Right ventricle myocardium superior (tissue), 1 donor: ENCODE measurements around the gene MITF. TPM values are rescaled to one million over a fixed set of nuclear protein-coding genes. Genes with fewer than 3 reads are reported as not detected.

Experiments used
- ATAC-seq: fragments of 200-7000 bp; cut with Tn5 transposase; one replicate; pipeline ENCODE4 v1.9.1; 2020; ENCODE audit warnings: mild to moderate bottlenecking; ENCODE audit not compliant: poor library complexity
- DNase-seq: peaks from one replicate; pipeline ENCODE4 v3.0.0-alpha.2; 2020
- intact Hi-C: fragments of 100-400 bp; cut with DNase I; formaldehyde crosslinking; loops from one replicate; pipeline ENCODE4 v1.11.2; 2022
- total RNA-seq: library from RNA; stranded (reverse); fragmentation: NEBNext Ultra II Directional; extraction: Animal tissue kit (Norgen Biotek cat#: 25700); gene quantifications from one replicate; pipeline ENCODE4 v1.2.1, GENCODE V29; 2021
- donor health status: DM: no; HTN: yes; CAD: no; lungs with severe emphysema.

The MITF gene
- total RNA-seq, 1 donor from 2014 or later: 65.5 TPM

DNA sequence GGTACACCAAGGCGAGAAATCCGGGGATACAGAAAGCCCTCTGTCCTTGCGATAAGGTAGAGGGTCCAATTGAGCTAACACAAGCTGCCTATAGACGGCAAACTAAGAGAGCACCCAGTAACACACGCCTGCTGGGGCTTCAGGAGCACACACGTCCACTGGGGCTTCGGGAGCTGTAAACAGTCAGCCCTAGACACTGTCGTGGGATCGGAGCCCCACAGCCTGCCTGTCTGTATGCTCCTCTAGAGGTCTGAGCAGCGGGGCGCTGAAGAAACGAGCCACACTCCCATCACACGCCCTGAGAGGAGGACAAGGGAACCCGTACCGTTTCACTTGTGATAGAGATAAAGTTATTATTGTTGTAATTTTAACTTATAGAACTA lies 260.8 kb downstream of the MITF start:
- no peak for DNase-seq
- ATAC-seq: peak; percentile 10
- intact Hi-C loops: no loop called here

DNA sequence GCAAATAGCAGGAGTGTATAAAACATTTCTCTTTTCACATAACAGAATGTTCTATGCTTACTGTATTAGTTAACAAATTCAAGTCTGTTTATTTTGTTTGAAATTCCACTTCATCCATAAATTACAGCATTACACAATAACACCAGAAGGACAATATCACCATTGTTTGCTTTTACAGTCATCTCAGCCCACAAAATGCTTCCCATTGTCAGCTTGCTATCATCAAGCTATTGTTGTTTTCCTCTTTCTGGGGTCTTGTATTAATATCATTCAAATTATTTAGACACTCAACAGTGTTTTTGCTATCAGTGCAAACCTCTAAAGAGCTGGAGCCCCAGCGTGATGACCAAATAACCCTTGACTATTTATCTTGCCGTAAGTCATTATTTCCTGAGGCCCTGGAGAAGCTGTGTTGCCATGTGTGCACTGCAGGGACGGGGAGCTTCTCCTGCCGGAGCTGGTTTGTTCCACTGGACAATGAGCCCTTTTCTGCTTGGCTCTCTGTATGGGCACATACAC lies 261.4 kb downstream of the MITF start:
- no peak for ATAC-seq
- no peak for DNase-seq
- intact Hi-C loops: no loop called here

DNA sequence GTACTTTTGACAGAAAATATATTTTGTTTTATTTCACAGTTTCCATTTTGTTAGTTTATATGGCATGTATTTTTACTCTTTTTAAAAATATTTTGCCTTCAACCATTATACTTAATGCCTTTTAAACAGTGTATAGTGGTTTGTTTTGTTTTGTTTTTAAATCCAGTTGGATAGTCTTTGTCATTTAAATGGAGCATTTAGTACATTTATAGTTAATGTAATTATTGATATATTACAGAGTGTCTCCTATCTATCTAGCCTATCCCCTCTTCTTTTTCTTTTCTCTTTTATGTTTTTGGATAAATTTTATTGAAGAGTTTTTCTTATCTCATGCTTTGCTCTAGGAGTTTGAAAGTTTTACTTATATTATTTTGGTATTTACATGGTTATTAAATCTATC lies 263.9 kb downstream of the MITF start:
- ATAC-seq: no peak
- intact Hi-C loops: no loop called here
- DNase-seq: no peak

DNA sequence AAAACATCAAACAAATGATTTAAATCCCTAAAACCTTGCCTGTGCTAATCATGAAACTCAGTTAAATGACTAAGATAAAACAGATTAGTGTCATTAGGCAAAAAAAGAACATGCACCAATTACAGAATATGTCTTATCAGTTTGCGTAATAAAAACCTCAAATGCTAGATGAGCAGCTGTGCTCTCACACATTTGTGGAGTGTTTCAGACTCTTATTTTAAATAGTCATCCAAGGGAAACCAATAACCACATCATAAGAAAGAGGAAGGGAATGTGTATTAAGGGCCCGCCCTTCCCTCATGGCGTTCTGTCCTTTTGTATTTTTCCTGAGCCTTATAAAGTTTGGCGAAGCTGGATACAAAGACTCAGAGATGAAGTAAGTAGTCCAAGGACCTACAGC lies 266.8 kb downstream of the MITF start:
- ATAC-seq: no peak
- DNase-seq: no peak
- intact Hi-C loops: no loop called here

DNA sequence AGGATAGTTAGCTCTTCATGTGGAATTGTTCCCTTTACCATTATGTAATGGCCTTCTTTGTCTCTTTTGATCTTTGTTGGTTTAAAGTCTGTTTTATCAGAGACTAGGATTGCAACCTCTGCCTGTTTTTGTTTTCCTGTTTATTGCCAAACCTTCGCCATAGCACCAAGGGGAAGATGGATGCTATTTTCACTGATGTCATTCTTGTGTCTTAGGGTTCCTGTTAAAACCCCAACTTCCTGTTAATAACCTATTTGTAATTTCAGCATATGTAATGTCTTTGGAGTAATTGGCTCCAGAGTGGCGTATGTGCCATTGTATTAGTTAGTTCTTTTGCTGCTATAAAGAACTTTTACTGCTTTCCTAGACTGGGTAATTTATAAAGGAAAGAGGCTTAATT lies 271.1 kb downstream of the MITF start:
- ATAC-seq (no peak), DNase-seq (no peak)
- intact Hi-C loops: no loop called here

DNA sequence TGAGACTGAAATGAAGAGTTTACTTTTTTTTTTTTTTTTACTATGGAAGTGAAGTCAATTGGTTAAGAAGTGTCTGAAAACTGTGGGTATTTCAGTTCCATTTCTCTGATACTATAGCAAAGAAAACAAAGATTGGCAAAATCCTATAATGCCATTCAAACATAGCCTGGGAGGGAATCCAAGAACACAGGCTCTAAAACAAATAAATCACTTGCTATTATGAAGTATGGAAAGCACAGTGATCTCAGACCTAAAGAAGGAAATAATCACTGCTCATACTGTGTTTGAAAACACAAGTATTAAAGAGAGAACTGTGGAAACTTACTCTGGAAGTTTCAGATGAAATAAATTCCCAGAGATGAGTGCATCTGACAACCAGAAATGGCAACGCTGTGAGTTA lies 272.3 kb downstream of the MITF start:
- DNase-seq: no peak
- ATAC-seq: no peak
- intact Hi-C loops: no loop called here
